AG09319 (cell line): ENCODE data around the gene KHNYN.
"Not testable (repeated sequence)": the region's sequence is repeated elsewhere in the genome, so short reads cannot be mapped to it uniquely, and the experiment has no call there.

Experiments
- DNase-seq: peaks from one replicate; pipeline ENCODE4 v3.0.0-alpha.2; 2010; ENCODE audit warnings: low read depth; ENCODE audit errors: extremely low read depth
- TF ChIP-seq, protein P1 (sequence below): IDR thresholded peaks from 2 replicates; pipeline ENCODE4 v1.5.1; 2011; ENCODE audit warnings: low read depth, mild to moderate bottlenecking, inconsistent platforms, low read length, moderate library complexity

Gene KHNYN

DNA sequence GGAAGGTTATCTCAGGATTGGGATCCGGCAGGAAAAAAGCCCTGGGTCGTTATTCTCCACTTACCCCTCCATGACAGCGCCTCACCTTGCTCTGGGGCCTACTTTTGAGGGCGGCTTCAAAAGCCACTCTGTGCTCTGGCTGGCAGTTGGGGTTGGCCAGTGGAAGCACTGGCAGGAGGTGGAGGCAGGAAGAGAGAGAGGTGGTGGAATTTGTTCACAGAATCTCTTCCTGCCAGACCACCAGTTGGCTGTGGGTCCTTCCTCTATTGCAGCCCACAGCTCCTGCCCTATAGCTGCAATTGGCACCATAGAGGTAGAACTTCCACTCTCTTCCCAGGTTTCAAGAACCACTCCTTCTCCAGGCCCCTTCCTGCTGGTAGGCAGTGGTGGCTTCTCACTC lies 45.5 kb downstream of the KHNYN start:
- no peak for DNase-seq
- TF ChIP-seq, protein P1, sequence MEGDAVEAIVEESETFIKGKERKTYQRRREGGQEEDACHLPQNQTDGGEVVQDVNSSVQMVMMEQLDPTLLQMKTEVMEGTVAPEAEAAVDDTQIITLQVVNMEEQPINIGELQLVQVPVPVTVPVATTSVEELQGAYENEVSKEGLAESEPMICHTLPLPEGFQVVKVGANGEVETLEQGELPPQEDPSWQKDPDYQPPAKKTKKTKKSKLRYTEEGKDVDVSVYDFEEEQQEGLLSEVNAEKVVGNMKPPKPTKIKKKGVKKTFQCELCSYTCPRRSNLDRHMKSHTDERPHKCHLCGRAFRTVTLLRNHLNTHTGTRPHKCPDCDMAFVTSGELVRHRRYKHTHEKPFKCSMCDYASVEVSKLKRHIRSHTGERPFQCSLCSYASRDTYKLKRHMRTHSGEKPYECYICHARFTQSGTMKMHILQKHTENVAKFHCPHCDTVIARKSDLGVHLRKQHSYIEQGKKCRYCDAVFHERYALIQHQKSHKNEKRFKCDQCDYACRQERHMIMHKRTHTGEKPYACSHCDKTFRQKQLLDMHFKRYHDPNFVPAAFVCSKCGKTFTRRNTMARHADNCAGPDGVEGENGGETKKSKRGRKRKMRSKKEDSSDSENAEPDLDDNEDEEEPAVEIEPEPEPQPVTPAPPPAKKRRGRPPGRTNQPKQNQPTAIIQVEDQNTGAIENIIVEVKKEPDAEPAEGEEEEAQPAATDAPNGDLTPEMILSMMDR = no peak

GRCh38 chr14:24479999-24480398 lies 50.2 kb downstream of the KHNYN start:
- not testable (repeated sequence) for DNase-seq

DNA sequence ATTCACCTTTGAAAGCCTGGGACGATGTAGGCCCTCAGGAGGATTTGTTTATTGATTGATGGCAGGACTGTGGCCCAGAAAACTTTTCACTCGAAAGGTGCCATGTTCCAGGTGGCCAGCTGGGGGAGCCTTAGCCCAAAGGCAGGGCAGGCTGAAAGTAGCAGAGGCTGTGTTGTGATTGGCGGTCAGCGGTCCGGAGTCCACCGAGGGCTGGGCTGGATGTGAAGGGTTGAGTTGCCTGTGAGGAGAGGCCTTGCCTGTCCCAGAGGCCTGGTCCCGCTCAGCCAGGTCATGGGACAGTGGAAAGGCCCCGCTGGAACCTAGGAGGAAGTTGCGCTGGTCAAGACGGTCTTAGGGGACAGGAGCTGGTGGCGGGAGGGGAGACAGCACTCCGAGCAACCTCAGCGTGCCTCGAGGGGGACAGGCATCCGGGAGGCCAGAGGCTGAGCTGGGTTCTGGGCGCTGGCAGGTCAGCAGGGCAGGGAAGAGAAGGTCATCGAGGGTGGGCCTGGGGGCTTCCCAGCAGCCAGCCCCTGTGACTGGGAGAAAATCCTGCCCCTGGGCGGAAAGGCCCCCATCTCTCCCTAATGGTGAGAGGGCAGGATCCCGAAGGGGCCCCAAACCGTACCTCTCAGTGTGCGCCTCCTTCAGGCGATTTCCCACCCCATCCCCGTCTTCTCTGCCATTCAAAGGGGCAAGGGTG lies 52.0 kb downstream of the KHNYN start:
- no peak for DNase-seq
- TF ChIP-seq, protein P1 = peak; percentile 50

GRCh38 chr14:24482699-24483303 lies 53.0 kb downstream of the KHNYN start:
- not testable (repeated sequence) for DNase-seq

DNA sequence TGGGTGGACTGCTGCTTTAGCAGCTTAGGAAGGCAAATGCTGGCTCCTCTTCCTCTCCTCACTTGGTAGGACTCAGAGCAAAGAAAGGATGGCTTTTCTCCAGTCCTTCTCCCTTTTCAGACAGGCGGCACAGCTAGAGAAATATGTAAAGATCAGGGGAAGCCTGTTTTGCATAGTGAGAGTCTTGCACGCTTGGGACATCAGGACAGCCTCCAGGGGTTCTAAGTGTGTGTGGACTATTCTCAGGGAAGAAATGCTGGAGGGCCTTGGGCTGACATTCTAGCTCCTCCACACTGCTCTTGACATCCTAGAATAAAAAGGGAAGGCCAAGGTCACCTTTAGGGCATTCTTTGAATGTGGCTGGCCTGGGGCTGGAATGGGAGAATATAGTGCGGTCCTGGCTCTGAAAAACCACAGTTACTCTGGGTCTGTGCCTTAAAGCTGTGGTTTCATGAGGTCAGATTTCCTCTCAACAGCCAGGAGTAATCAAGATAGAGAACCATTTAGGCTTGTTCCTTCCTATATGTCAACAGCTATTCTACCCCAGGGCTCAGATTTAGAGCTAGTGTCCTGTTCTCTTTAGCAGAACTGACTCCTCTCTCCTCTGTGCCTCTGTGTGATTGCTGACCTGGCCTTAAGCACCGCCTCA lies 54.0 kb downstream of the KHNYN start:
- DNase-seq = no peak
- TF ChIP-seq, protein P1 = no peak
